ENCODE data around the gene WEE2.
"Not testable (repeated sequence)": the region's sequence is repeated elsewhere in the genome, so short reads cannot be mapped to it uniquely, and the experiment has no call there.

WEE2 gene

GRCh38 chr7:141742229-141742628 is 34.1 kb downstream of the WEE2 start:
- Histone ChIP-seq H3K9ac (ENCODE audit: low read length) (no peak overlapping the region), H2AFZ (ENCODE audit: low read length) (no peak overlapping the region), H3K4me3 (ENCODE audit: low read depth, low read length, poor library complexity, severe bottlenecking) (no peak overlapping the region), H3K4me1 (ENCODE audit: insufficient read depth, low read length, severe bottlenecking) (peaks cover 22% of the 10 kb centered on the region), H3K9me2 (ENCODE audit: low read depth, low read length) (no peaks in the 10 kb centered on the region), H4K20me1 (ENCODE audit: insufficient read depth, low read length) (no peaks in the 10 kb centered on the region), H3K4me2 (ENCODE audit: low read length) (no peak overlapping the region), H3K27ac (ENCODE audit: low read depth, low read length, poor library complexity, severe bottlenecking) (no peak overlapping the region), H3K36me3 (ENCODE audit: insufficient read depth, low read length) (peaks cover 77% of the 10 kb centered on the region), H3K27me3 (ENCODE audit: insufficient read depth, low read length) (no peaks in the 10 kb centered on the region), H3K9me3 (ENCODE audit: low read length) (no peaks in the 10 kb centered on the region), H3K79me2 (ENCODE audit: insufficient read depth, low read length) (peaks cover 29% of the 10 kb centered on the region), H3F3A (ENCODE audit: insufficient read depth, low read length) (no peaks in the 10 kb centered on the region)
- TF ChIP-seq EZH2 (IDR thresholded peaks at IDR 0.05; ENCODE audit: borderline replicate concordance, low read length) (no peak), CTCF (IDR thresholded peaks at IDR 0.05; ENCODE audit: low read length) (no peak)

- no peaks in the 10 kb centered on the region for H3K9me2 ChIP-seq (ENCODE audit: low read depth, low read length)
- H3K4me3 ChIP-seq (ENCODE audit: low read depth, low read length, poor library complexity, severe bottlenecking), result no peak overlapping the region
- H3F3A ChIP-seq (ENCODE audit: insufficient read depth, low read length), result no peaks in the 10 kb centered on the region
- peaks cover 96% of the 10 kb centered on the region for H3K36me3 ChIP-seq (ENCODE audit: insufficient read depth, low read length)
- no peak overlapping the region for H3K4me2 ChIP-seq (ENCODE audit: low read length)
- no peaks in the 10 kb centered on the region for H4K20me1 ChIP-seq (ENCODE audit: insufficient read depth, low read length)
- peaks cover 16% of the 10 kb centered on the region for H3K4me1 ChIP-seq (ENCODE audit: insufficient read depth, low read length, severe bottlenecking)
- H2AFZ ChIP-seq (ENCODE audit: low read length), result no peak overlapping the region
- no peaks in the 10 kb centered on the region for H3K27me3 ChIP-seq (ENCODE audit: insufficient read depth, low read length)
- H3K79me2 ChIP-seq (ENCODE audit: insufficient read depth, low read length), result peaks cover 20% of the 10 kb centered on the region
- no peak overlapping the region for H3K27ac ChIP-seq (ENCODE audit: low read depth, low read length, poor library complexity, severe bottlenecking)
- H3K9ac ChIP-seq (ENCODE audit: low read length), result no peak overlapping the region
- H3K9me3 ChIP-seq (ENCODE audit: low read length), result no peaks in the 10 kb centered on the region
- no peak for TF ChIP-seq EZH2 (IDR thresholded peaks at IDR 0.05; ENCODE audit: borderline replicate concordance, low read length)
- no peak for TF ChIP-seq CTCF (IDR thresholded peaks at IDR 0.05; ENCODE audit: low read length)
These were observed 36.0 kb downstream of the WEE2 start for GRCh38 chr7:141744131-141744530.

- H3K9ac ChIP-seq (ENCODE audit: low read length), result no peak overlapping the region
- peaks cover 100% of the 10 kb centered on the region for H3K36me3 ChIP-seq (ENCODE audit: insufficient read depth, low read length)
- peaks cover 16% of the 10 kb centered on the region for H3K9me3 ChIP-seq (ENCODE audit: low read length)
- no peaks in the 10 kb centered on the region for H4K20me1 ChIP-seq (ENCODE audit: insufficient read depth, low read length)
- H3K4me3 ChIP-seq (ENCODE audit: low read depth, low read length, poor library complexity, severe bottlenecking), result no peak overlapping the region
- H2AFZ ChIP-seq (ENCODE audit: low read length), result no peak overlapping the region
- H3F3A ChIP-seq (ENCODE audit: insufficient read depth, low read length), result no peaks in the 10 kb centered on the region
- no peak overlapping the region for H3K27ac ChIP-seq (ENCODE audit: low read depth, low read length, poor library complexity, severe bottlenecking)
- H3K9me2 ChIP-seq (ENCODE audit: low read depth, low read length), result no peaks in the 10 kb centered on the region
- H3K27me3 ChIP-seq (ENCODE audit: insufficient read depth, low read length), result no peaks in the 10 kb centered on the region
- no peak for TF ChIP-seq CTCF (IDR thresholded peaks at IDR 0.05; ENCODE audit: low read length)
- no peaks in the 10 kb centered on the region for H3K79me2 ChIP-seq (ENCODE audit: insufficient read depth, low read length)
- H3K4me1 ChIP-seq (ENCODE audit: insufficient read depth, low read length, severe bottlenecking), result no peaks in the 10 kb centered on the region
- H3K4me2 ChIP-seq (ENCODE audit: low read length), result no peak overlapping the region
These were observed 40.2 kb downstream of the WEE2 start for GRCh38 chr7:141748396-141748795.

- not testable (repeated sequence) for H3F3A ChIP-seq (ENCODE audit: insufficient read depth, low read length); H3K27ac ChIP-seq (ENCODE audit: low read depth, low read length, poor library complexity, severe bottlenecking); H2AFZ ChIP-seq (ENCODE audit: low read length); H3K9ac ChIP-seq (ENCODE audit: low read length); H3K79me2 ChIP-seq (ENCODE audit: insufficient read depth, low read length); H4K20me1 ChIP-seq (ENCODE audit: insufficient read depth, low read length); H3K4me3 ChIP-seq (ENCODE audit: low read depth, low read length, poor library complexity, severe bottlenecking); H3K9me2 ChIP-seq (ENCODE audit: low read depth, low read length); H3K4me1 ChIP-seq (ENCODE audit: insufficient read depth, low read length, severe bottlenecking); H3K4me2 ChIP-seq (ENCODE audit: low read length); H3K27me3 ChIP-seq (ENCODE audit: insufficient read depth, low read length)
- H3K9me3 ChIP-seq (ENCODE audit: low read length), result peaks cover 16% of the 10 kb centered on the region
- peaks cover 97% of the 10 kb centered on the region for H3K36me3 ChIP-seq (ENCODE audit: insufficient read depth, low read length)
These were observed 43.8 kb downstream of the WEE2 start for GRCh38 chr7:141751904-141752303.

Data from OCI-LY1 (cell line).